Stimulated activated CD4-positive, alpha-beta T cell treated with anti-CD3 and anti-CD28 coated beads, Interleukin-15, amount 100 ng/mL, for 1 hour (primary cell): ENCODE results near the gene SPIN2A.
"Not testable (repeated sequence)": the region's sequence is repeated elsewhere in the genome, so short reads cannot be mapped to it uniquely, and the experiment has no call there.

Experiments used
- DNase-seq, 2 donors: peaks; one replicate each; pipeline ENCODE4 v3.0.0-alpha.2; 2020; ENCODE audit warnings: low read depth in 1 of 2, low spot score in 1 of 2

Gene SPIN2A

DNA sequence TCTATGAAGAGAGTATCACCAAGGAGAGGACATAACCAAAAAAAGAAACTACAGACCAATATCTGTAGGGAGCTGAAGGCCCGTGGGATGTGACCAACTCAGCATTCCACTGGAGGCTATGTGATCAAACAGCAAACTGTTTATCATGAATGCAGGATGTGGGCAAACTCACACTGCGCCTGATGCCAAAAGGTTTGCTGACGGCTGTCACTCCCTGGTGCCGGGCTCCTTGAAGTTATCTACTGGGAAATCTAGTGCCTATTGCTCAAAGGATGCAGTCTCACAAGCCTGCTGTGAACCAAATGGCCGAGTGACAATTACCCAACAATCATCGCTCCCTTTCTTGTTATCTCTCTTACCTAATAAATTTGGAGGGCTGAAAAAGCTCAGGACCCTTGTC, 34.3 kb downstream of the SPIN2A start:
- DNase-seq = not testable (repeated sequence)
